GM23248 (cell line): ENCODE data around the gene KRTAP13-4.

ENCODE experiments used
- EZH2 ChIP-seq: fragments of 200-600 bp; sonication (generic); IDR thresholded peaks from 2 replicates; pipeline ENCODE4 v1.6.1; 2018; ENCODE audit warnings: antibody characterized with exemption, mild to moderate bottlenecking; ENCODE audit not compliant: insufficient read depth, poor library complexity, severe bottlenecking
- EZH2phosphoT487 ChIP-seq: fragments of 200-600 bp; sonication (generic); IDR thresholded peaks from 2 replicates; pipeline ENCODE4 v1.6.1; 2018; ENCODE audit warnings: antibody characterized with exemption, moderate library complexity, mild to moderate bottlenecking, low read depth; ENCODE audit not compliant: insufficient read depth

GRCh38 chr21:30448514-30448913, 18.5 kb downstream of the KRTAP13-4 start:
- no peak for TF ChIP-seq EZH2
- TF ChIP-seq EZH2phosphoT487, result no peak
